H1 (cell line): ENCODE results near the gene SCAMP5. TPM values are rescaled to one million over a fixed set of nuclear protein-coding genes. Genes with fewer than 3 reads are reported as not detected.

Experiments
- CTCF ChIA-PET: fragments of 300-600 bp; sonication (Branson Sonifier 250); formaldehyde crosslinking; loops from one replicate; lab custom pipeline; 2021; ENCODE audit not compliant: partially characterized antibody; lab: Charles Lee
- POLR2A ChIA-PET: fragments of 300-600 bp; sonication (Branson Sonifier 250); formaldehyde crosslinking; loops from one replicate; lab custom pipeline; 2021; ENCODE audit warnings: inconsistent platforms; ENCODE audit not compliant: partially characterized antibody; lab: Charles Lee
- DNase-seq, 2 experiments: peaks; one replicate each; pipeline versions ENCODE4 v3.0.0 to v3.0.0-alpha.2; 2010 to 2022; ENCODE audit warnings: low spot score in 2 of 2, low read depth in 1 of 2, mixed read lengths in 1 of 2
- FAIRE-seq: peaks from 2 replicates; lab custom pipeline; 2011; peaks lifted over from hg19 to GRCh38; lab: Jason Lieb, UNC
- H2AFZ ChIP-seq: 2 replicates; pipeline ENCODE4 v1.8.1; 2012; ENCODE audit warnings: low read length, inconsistent platforms
- H2AK5ac ChIP-seq: 2 replicates; pipeline ENCODE4 v1.6.1; 2013; ENCODE audit warnings: low read depth, low read length
- H2BK120ac ChIP-seq: replicated peaks from 2 replicates; pipeline ENCODE3; 2013; ENCODE audit warnings: low read depth, low read length, inconsistent platforms
- H2BK12ac ChIP-seq: 2 replicates; pipeline ENCODE4 v1.6.1; 2013; ENCODE audit warnings: low read depth, low read length
- H2BK15ac ChIP-seq: 2 replicates; pipeline ENCODE4 v1.6.1; 2013; ENCODE audit warnings: low read length
- H2BK20ac ChIP-seq: 2 replicates; pipeline ENCODE4 v1.6.1; 2013; ENCODE audit warnings: low read length
- H2BK5ac ChIP-seq: 2 replicates; pipeline ENCODE4 v1.6.1; 2013; ENCODE audit warnings: low read depth, low read length
- H3K14ac ChIP-seq: 2 replicates; pipeline ENCODE4 v1.6.1; 2013; ENCODE audit warnings: inconsistent platforms; ENCODE audit not compliant: insufficient read length
- H3K18ac ChIP-seq: 2 replicates; pipeline ENCODE4 v1.6.1; 2013; ENCODE audit warnings: low read length; ENCODE audit errors: extremely low read depth
- H3K23ac ChIP-seq: 2 replicates; pipeline ENCODE4 v1.6.1; 2013; ENCODE audit warnings: inconsistent platforms; ENCODE audit not compliant: insufficient read length
- H3K23me2 ChIP-seq: 2 replicates; pipeline ENCODE4 v1.6.1; 2013; ENCODE audit warnings: low read depth, low read length
- H3K27ac ChIP-seq: 2 replicates; pipeline ENCODE4 v1.6.1; 2011; ENCODE audit warnings: low read depth, low read length, inconsistent platforms
- H3K27me3 ChIP-seq, 4 experiments: replicated peaks in 1 of 4; 1 replicate in 1 of 4; 2 replicates in 3 of 4; pipeline versions ENCODE4 v1.6.1 to v1.8.1; 2011 to 2013; ENCODE audit warnings: low read length in 3 of 4, mild to moderate bottlenecking in 3 of 4, inconsistent platforms in 2 of 4, mixed read lengths in 2 of 4, moderate library complexity in 1 of 4; ENCODE audit not compliant: control insufficient read depth in 3 of 4, insufficient read depth in 3 of 4; ENCODE audit errors: extremely low read depth in 1 of 4
- H3K36me3 ChIP-seq, 4 experiments: 2 replicates each; pipeline versions ENCODE4 v1.6.1 to v1.8.1; 2011 to 2013; ENCODE audit warnings: mild to moderate bottlenecking in 4 of 4, low read length in 3 of 4, moderate library complexity in 2 of 4, control low read depth in 1 of 4, inconsistent platforms in 1 of 4; ENCODE audit not compliant: insufficient read depth in 4 of 4, control insufficient read depth in 2 of 4
- H3K4ac ChIP-seq: replicated peaks from 2 replicates; pipeline ENCODE3; 2013; ENCODE audit warnings: low read length, low read depth, mixed read lengths, inconsistent platforms; ENCODE audit not compliant: insufficient read length
- H3K4me1 ChIP-seq, 4 experiments: replicated peaks in 1 of 4; 1 replicate in 1 of 4; 2 replicates in 3 of 4; pipeline versions ENCODE4 v1.6.1 to v1.8.1; 2011 to 2013; ENCODE audit warnings: low read length in 3 of 4, inconsistent platforms in 2 of 4, mixed read lengths in 1 of 4; ENCODE audit not compliant: insufficient read depth in 4 of 4, control insufficient read depth in 3 of 4
- H3K4me2 ChIP-seq, 2 experiments: 2 replicates each; pipeline versions ENCODE4 v1.6.1 to v1.8.1; 2011 to 2013; ENCODE audit warnings: low read depth in 2 of 2, low read length in 2 of 2, control low read depth in 1 of 2, inconsistent platforms in 1 of 2, mild to moderate bottlenecking in 1 of 2; ENCODE audit not compliant: insufficient read depth in 1 of 2
- H3K4me3 ChIP-seq, 4 experiments: fragments of 200-600, 300-600 bp in 1 of 4; sonication (generic), shearing (Covaris generic), sonication (Bioruptor Twin) in 1 of 4; 2 replicates each; pipeline versions ENCODE4 v1.5.1 to v1.8.1; 2011 to 2016; ENCODE audit warnings: low read length in 4 of 4, low read depth in 3 of 4, control low read depth in 2 of 4, inconsistent platforms in 2 of 4, mild to moderate bottlenecking in 2 of 4, mixed read lengths in 1 of 4, moderate library complexity in 1 of 4; ENCODE audit not compliant: insufficient read depth in 2 of 4; ENCODE audit errors: extremely low read depth in 1 of 4
- H3K56ac ChIP-seq: replicated peaks from 2 replicates; pipeline ENCODE3; 2013; ENCODE audit warnings: low read depth, mild to moderate bottlenecking, mixed read lengths, low read length, inconsistent platforms; ENCODE audit not compliant: insufficient read length
- H3K79me1 ChIP-seq: 2 replicates; pipeline ENCODE4 v1.6.1; 2013; ENCODE audit warnings: low read depth, low read length, control low read depth
- H3K79me2 ChIP-seq, 2 experiments: 2 replicates each; pipeline versions ENCODE4 v1.6.1 to v1.8.1; 2012 to 2013; ENCODE audit warnings: low read length in 2 of 2, mild to moderate bottlenecking in 2 of 2, inconsistent platforms in 1 of 2; ENCODE audit not compliant: insufficient read depth in 2 of 2, control insufficient read depth in 1 of 2
- H3K9ac ChIP-seq, 4 experiments: replicated peaks in 1 of 4; 1 replicate in 1 of 4; 2 replicates in 3 of 4; pipeline versions ENCODE4 v1.6.1 to v1.8.1; 2011 to 2013; ENCODE audit warnings: low read depth in 3 of 4, low read length in 3 of 4, control low read depth in 2 of 4, mild to moderate bottlenecking in 2 of 4, moderate library complexity in 2 of 4, inconsistent platforms in 1 of 4; ENCODE audit errors: extremely low read depth in 1 of 4
- H3K9me3 ChIP-seq, 2 experiments: 2 replicates each; pipeline versions ENCODE4 v1.6.1 to v1.8.1; 2012 to 2013; ENCODE audit warnings: mild to moderate bottlenecking in 2 of 2, moderate library complexity in 2 of 2, control low read depth in 1 of 2, inconsistent platforms in 1 of 2, low read depth in 1 of 2, low read length in 1 of 2, mixed read lengths in 1 of 2; ENCODE audit not compliant: insufficient read depth in 2 of 2
- H4K20me1 ChIP-seq, 2 experiments: replicated peaks in 1 of 2; 2 replicates each; pipeline versions ENCODE3 to v1.8.1; 2011 to 2013; ENCODE audit warnings: inconsistent platforms in 2 of 2, low read length in 2 of 2, mild to moderate bottlenecking in 1 of 2; ENCODE audit not compliant: insufficient read depth in 2 of 2, control insufficient read depth in 1 of 2
- H4K5ac ChIP-seq: 2 replicates; pipeline ENCODE4 v1.6.1; 2013; ENCODE audit warnings: low read length, low read depth, mixed read lengths, inconsistent platforms; ENCODE audit not compliant: insufficient read length
- H4K8ac ChIP-seq: 2 replicates; pipeline ENCODE4 v1.8.0; 2013; ENCODE audit warnings: mild to moderate bottlenecking, moderate library complexity, low read length, inconsistent platforms; ENCODE audit not compliant: insufficient read depth; ENCODE audit errors: extremely low read depth
- H4K91ac ChIP-seq: replicated peaks from 2 replicates; pipeline ENCODE3; 2013; ENCODE audit warnings: low read length, mixed read lengths, inconsistent platforms; ENCODE audit not compliant: insufficient read length
- CHD2 ChIP-seq: IDR thresholded peaks from 2 replicates; pipeline ENCODE4 v1.6.1; 2012; ENCODE audit warnings: low read length, improper control_type of control experiment
- EZH2 ChIP-seq: fragments of 200-600 bp; sonication (generic); IDR thresholded peaks from 2 replicates; pipeline ENCODE4 v1.7.1; 2012; ENCODE audit warnings: low read depth, mild to moderate bottlenecking, moderate library complexity, low read length, inconsistent platforms; ENCODE audit not compliant: severe bottlenecking
- HDAC6 ChIP-seq: IDR thresholded peaks from one replicate; pipeline ENCODE4 v1.7.1; 2012; ENCODE audit warnings: low read depth, mild to moderate bottlenecking, inconsistent platforms, low read length, moderate library complexity
- JUN ChIP-seq: IDR thresholded peaks from 2 replicates; pipeline ENCODE4 v1.6.1; 2011; ENCODE audit warnings: low read depth, mild to moderate bottlenecking, improper control_type of control experiment, low read length
- NANOG ChIP-seq: IDR thresholded peaks from 2 replicates; pipeline ENCODE4 v1.6.1; 2011; ENCODE audit warnings: low read length, low read depth, mild to moderate bottlenecking, inconsistent platforms; ENCODE audit not compliant: insufficient read depth, poor library complexity, severe bottlenecking
- RNF2 ChIP-seq: fragments of 200-900, 300-1000 bp; sonication (generic); IDR thresholded peaks from 2 replicates; pipeline ENCODE4 v1.7.1; 2016; ENCODE audit warnings: borderline replicate concordance, low read depth, mild to moderate bottlenecking, antibody characterized with exemption, low read length; ENCODE audit not compliant: poor library complexity, severe bottlenecking; ENCODE audit errors: missing control alignments
- SRF ChIP-seq: IDR thresholded peaks from 2 replicates; pipeline ENCODE4 v1.6.1; 2011; ENCODE audit warnings: mild to moderate bottlenecking, low read depth, low read length, moderate library complexity
- TBP ChIP-seq: IDR thresholded peaks from 2 replicates; pipeline ENCODE4 v1.6.1; 2011; ENCODE audit warnings: low read depth, low read length, improper control_type of control experiment
- WGBS, 2 experiments: shearing (Covaris generic) in 1 of 2; methylation state at CpG; one replicate each; pipeline versions ENCODE4 v1.1.6 to v1.1.7; 2013 to 2015; ENCODE audit warnings: low lambda C conversion rate in 2 of 2, mixed read lengths in 2 of 2, inconsistent platforms in 1 of 2, low coverage in 1 of 2, missing lambda C conversion rate in 1 of 2; ENCODE audit not compliant: insufficient replicate concordance in 2 of 2, insufficient coverage in 1 of 2, insufficient read length in 1 of 2; ENCODE audit errors: extremely low coverage in 1 of 2, missing lambda C conversion rate in 1 of 2; 5-methylcytosine and 5-hydroxymethylcytosine counted together
- polyA plus RNA-seq, 7 experiments: library from polyadenylated mRNA; depleted of rRNA in 3 of 7; stranded (reverse) in 5 of 7; unstranded in 2 of 7; fragments of >200 nt in 5 of 7; fragments of 200-250 nt in 2 of 7; gene quantifications; 1 replicate in 5 of 7; 2 replicates in 1 of 7; 4 replicates in 1 of 7; pipeline versions ENCODE4 v1.2.1 to v1.2.3, GENCODE V29; 2011 to 2013; ENCODE audit warnings: missing spikeins in 2 of 7, mixed read lengths in 2 of 7
- total RNA-seq: library from RNA; stranded (reverse); fragmentation: NEBNext Ultra II Directional; extraction: Animal tissue kit (Norgen Biotek cat#: 25700); gene quantifications from 2 replicates; pipeline ENCODE4 v1.2.1, GENCODE V29; 2021
- TF ChIP-seq, protein P1 (sequence below), 3 experiments: IDR thresholded peaks; 1 replicate in 2 of 3; 2 replicates in 1 of 3; pipeline versions ENCODE4 v1.5.1 to v1.6.1; 2011; ENCODE audit warnings: low read length in 3 of 3, mild to moderate bottlenecking in 3 of 3, inconsistent platforms in 2 of 3, low read depth in 1 of 3, moderate library complexity in 1 of 3; ENCODE audit not compliant: insufficient read depth in 1 of 3; ENCODE audit errors: control extremely low read depth in 1 of 3

Gene SCAMP5
- total and polyA plus RNA-seq, 2 of the 8 experiments (the other 6 are each of a cell fraction or from before 2014, with no cell fraction given) = 55.4 to 94.7 TPM

- H3K23me2 ChIP-seq = no peaks in the 10 kb centered on the region
- H3K9ac ChIP-seq = no peak overlapping the region
- ChIA-PET CTCF (interaction anchor here (0.8 to 1.9 kb wide), 8 partner anchors 15 to 264 kb away, joined by 3 to 9 read pairs (median 4); partner anchors contain the start of gene C15orf39), POLR2A (interaction anchor here (0.9 to 1.3 kb wide), 4 partner anchors 22 to 143 kb away, joined by 3 read pairs; partner anchors contain the start of gene C15orf39)
- no peak overlapping the region for H2BK12ac ChIP-seq
- no peaks in the 10 kb centered on the region for H4K20me1 ChIP-seq
- H3K27ac ChIP-seq = no peak overlapping the region
- no peak overlapping the region for H3K23ac ChIP-seq
- H3K27me3 ChIP-seq = no peaks in the 10 kb centered on the region; a peak in 1 of 7 replicates
- H3K56ac ChIP-seq = no peak overlapping the region
- no peak overlapping the region for H3K4me2 ChIP-seq
- FAIRE-seq = no peak
- H2BK15ac ChIP-seq = no peak overlapping the region
- no peaks in the 10 kb centered on the region for H3K36me3 ChIP-seq
- no peak overlapping the region for H4K8ac ChIP-seq
- H2BK20ac ChIP-seq = no peak overlapping the region
- H3K4me3 ChIP-seq = no peak overlapping the region
- H2BK120ac ChIP-seq = no peak overlapping the region
- no peak overlapping the region for H2BK5ac ChIP-seq
- no peak overlapping the region for H3K14ac ChIP-seq
- WGBS, 2 experiments = 96% methylated on average over 4 of the region's 4 CpGs; no CpG with 5 or more reads in 1 of the 2 experiments
- H3K79me1 ChIP-seq = no peaks in the 10 kb centered on the region
- no peaks in the 10 kb centered on the region for H3K9me3 ChIP-seq
- no peaks in the 10 kb centered on the region; a peak in 1 of 7 replicates for H3K4me1 ChIP-seq
- no peak for DNase-seq
- no peak overlapping the region for H4K5ac ChIP-seq
- no peak overlapping the region for H2AFZ ChIP-seq
- H3K79me2 ChIP-seq = no peaks in the 10 kb centered on the region
- no peak overlapping the region for H2AK5ac ChIP-seq
- H4K91ac ChIP-seq = no peak overlapping the region
- H3K18ac ChIP-seq = no peak overlapping the region
- H3K4ac ChIP-seq = no peak overlapping the region
- TF ChIP-seq HDAC6 (no peak), RNF2 (no peak), NANOG (no peak), EZH2 (no peak), CHD2 (no peak), TBP (no peak), JUN (no peak), SRF (no peak)
- TF ChIP-seq, protein P1, sequence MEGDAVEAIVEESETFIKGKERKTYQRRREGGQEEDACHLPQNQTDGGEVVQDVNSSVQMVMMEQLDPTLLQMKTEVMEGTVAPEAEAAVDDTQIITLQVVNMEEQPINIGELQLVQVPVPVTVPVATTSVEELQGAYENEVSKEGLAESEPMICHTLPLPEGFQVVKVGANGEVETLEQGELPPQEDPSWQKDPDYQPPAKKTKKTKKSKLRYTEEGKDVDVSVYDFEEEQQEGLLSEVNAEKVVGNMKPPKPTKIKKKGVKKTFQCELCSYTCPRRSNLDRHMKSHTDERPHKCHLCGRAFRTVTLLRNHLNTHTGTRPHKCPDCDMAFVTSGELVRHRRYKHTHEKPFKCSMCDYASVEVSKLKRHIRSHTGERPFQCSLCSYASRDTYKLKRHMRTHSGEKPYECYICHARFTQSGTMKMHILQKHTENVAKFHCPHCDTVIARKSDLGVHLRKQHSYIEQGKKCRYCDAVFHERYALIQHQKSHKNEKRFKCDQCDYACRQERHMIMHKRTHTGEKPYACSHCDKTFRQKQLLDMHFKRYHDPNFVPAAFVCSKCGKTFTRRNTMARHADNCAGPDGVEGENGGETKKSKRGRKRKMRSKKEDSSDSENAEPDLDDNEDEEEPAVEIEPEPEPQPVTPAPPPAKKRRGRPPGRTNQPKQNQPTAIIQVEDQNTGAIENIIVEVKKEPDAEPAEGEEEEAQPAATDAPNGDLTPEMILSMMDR (IDR thresholded peaks at IDR 0.05; ENCODE audit: control extremely low read depth in 1 of 3, insufficient read depth in 1 of 3, low read depth in 1 of 3, low read length in 3 of 3) = no peak
Observed at GRCh38 chr15:75058127-75058905, 63.0 kb downstream of the SCAMP5 start.
